WTC11 (cell line): Measurements from ENCODE around the gene TRIM40. TPM values are rescaled to one million over a fixed set of nuclear protein-coding genes. Genes with fewer than 3 reads are reported as not detected.

ENCODE experiments used
- ATAC-seq: fragments of 200-7000 bp; cut with Tn5 transposase; 2 replicates; pipeline ENCODE4 v1.10.0; 2021; ENCODE audit warnings: mild to moderate bottlenecking, moderate library complexity
- CTCF ChIA-PET: fragments of 300-600 bp; sonication (Branson Sonifier 250); formaldehyde crosslinking; loops from one replicate; lab custom pipeline; 2021; ENCODE audit warnings: antibody characterized with exemption; lab: Charles Lee
- POLR2A ChIA-PET: fragments of 350-600 bp; sonication (Branson Sonifier 250); formaldehyde crosslinking; loops from one replicate; lab custom pipeline; 2021; ENCODE audit warnings: antibody characterized with exemption; lab: Charles Lee
- DNase-seq: peaks from one replicate; pipeline ENCODE4 v3.0.0; 2021; ENCODE audit warnings: low spot score
- H3K27ac Mint-ChIP-seq: 2 replicates; pipeline ENCODE4 v1.8.0; 2021; ENCODE audit warnings: mixed read lengths
- H3K27me3 Mint-ChIP-seq: 2 replicates; pipeline ENCODE4 v1.8.0; 2021; ENCODE audit warnings: low read depth, mild to moderate bottlenecking, moderate library complexity, mixed read lengths
- H3K36me3 Mint-ChIP-seq: 2 replicates; pipeline ENCODE4 v1.8.0; 2021; ENCODE audit warnings: mixed read lengths
- H3K4me1 Mint-ChIP-seq: 2 replicates; pipeline ENCODE4 v1.8.0; 2022; ENCODE audit warnings: mixed read lengths
- H3K4me3 Mint-ChIP-seq: 2 replicates; pipeline ENCODE4 v1.8.0; 2021; ENCODE audit warnings: mild to moderate bottlenecking, moderate library complexity, mixed read lengths
- H3K9me3 Mint-ChIP-seq: 2 replicates; pipeline ENCODE4 v1.8.0; 2021; ENCODE audit warnings: mixed read lengths
- ARID4B ChIP-seq: sonication (generic); formaldehyde crosslinking; IDR thresholded peaks from 2 replicates; pipeline ENCODE4 v1.8.0; 2023; ENCODE audit warnings: missing genetic modification reagents, mild to moderate bottlenecking, borderline replicate concordance
- CREB1 ChIP-seq: sonication (generic); formaldehyde crosslinking; IDR thresholded peaks from 2 replicates; pipeline ENCODE4 v1.8.0; 2023; ENCODE audit warnings: mild to moderate bottlenecking, missing genetic modification reagents
- E2F5 ChIP-seq: sonication (generic); formaldehyde crosslinking; IDR thresholded peaks from 2 replicates; pipeline ENCODE4 v1.8.1; 2022; ENCODE audit warnings: mild to moderate bottlenecking, moderate library complexity, missing genetic modification reagents
- ELF4 ChIP-seq: sonication (generic); formaldehyde crosslinking; IDR thresholded peaks from 2 replicates; pipeline ENCODE4 v1.8.1; 2022; ENCODE audit warnings: low read depth, mild to moderate bottlenecking, moderate library complexity, missing genetic modification reagents
- FOXJ3 ChIP-seq: sonication (generic); formaldehyde crosslinking; IDR thresholded peaks from 2 replicates; pipeline ENCODE4 v1.9.0; 2021; ENCODE audit warnings: missing genetic modification reagents, mild to moderate bottlenecking, borderline replicate concordance
- FOXK1 ChIP-seq: sonication (generic); formaldehyde crosslinking; IDR thresholded peaks from 2 replicates; pipeline ENCODE4 v1.8.0; 2022; ENCODE audit warnings: mild to moderate bottlenecking, moderate library complexity, missing genetic modification reagents
- FOXP1 ChIP-seq: sonication (generic); formaldehyde crosslinking; IDR thresholded peaks from 2 replicates; pipeline ENCODE4 v1.8.0; 2022; ENCODE audit warnings: missing genetic modification reagents, mild to moderate bottlenecking, moderate library complexity, borderline replicate concordance
- GRHL2 ChIP-seq: fragments of 250-450 bp; sonication (Bioruptor Pico); IDR thresholded peaks from 2 replicates; pipeline ENCODE4 v1.8.0; 2022; ENCODE audit warnings: mild to moderate bottlenecking, moderate library complexity; ENCODE audit not compliant: insufficient replicate concordance, severe bottlenecking
- HMGA2 ChIP-seq: fragments of 250-450 bp; sonication (Bioruptor Pico); IDR thresholded peaks from 2 replicates; pipeline ENCODE4 v1.4.0; 2021; ENCODE audit warnings: mild to moderate bottlenecking, moderate library complexity
- IRF1 ChIP-seq: sonication (generic); formaldehyde crosslinking; IDR thresholded peaks from 2 replicates; pipeline ENCODE4 v1.8.0; 2023; ENCODE audit warnings: missing genetic modification reagents
- IRF2 ChIP-seq: sonication (generic); formaldehyde crosslinking; IDR thresholded peaks from 2 replicates; pipeline ENCODE4 v1.8.0; 2022; ENCODE audit warnings: low read depth, missing genetic modification reagents, borderline replicate concordance
- MLX ChIP-seq: sonication (generic); formaldehyde crosslinking; IDR thresholded peaks from 2 replicates; pipeline ENCODE4 v1.8.1; 2023; ENCODE audit warnings: mild to moderate bottlenecking, missing genetic modification reagents, moderate library complexity
- MXD4 ChIP-seq: fragments of 250-450 bp; sonication (Bioruptor Pico); IDR thresholded peaks from 2 replicates; pipeline ENCODE4 v1.8.0; 2021; ENCODE audit warnings: mild to moderate bottlenecking, moderate library complexity, borderline replicate concordance
- MYBL2 ChIP-seq: sonication (generic); formaldehyde crosslinking; IDR thresholded peaks from 2 replicates; pipeline ENCODE4 v1.8.1; 2023; ENCODE audit warnings: mild to moderate bottlenecking, moderate library complexity, missing genetic modification reagents
- NFATC4 ChIP-seq: fragments of 250-450 bp; sonication (Bioruptor Pico); IDR thresholded peaks from 2 replicates; pipeline ENCODE4 v1.9.0; 2021; ENCODE audit warnings: mild to moderate bottlenecking
- NFYB ChIP-seq: sonication (generic); formaldehyde crosslinking; conservative IDR thresholded peaks from 2 replicates; pipeline ENCODE4 v1.8.0; 2022; ENCODE audit warnings: low read depth, missing genetic modification reagents
- NR2C2 ChIP-seq: sonication (generic); formaldehyde crosslinking; IDR thresholded peaks from 2 replicates; pipeline ENCODE4 v1.8.0; 2022; ENCODE audit warnings: mild to moderate bottlenecking, missing genetic modification reagents
- OVOL2 ChIP-seq: fragments of 250-450 bp; sonication (Bioruptor Pico); IDR thresholded peaks from 2 replicates; pipeline ENCODE4 v1.9.0; 2021; ENCODE audit warnings: mild to moderate bottlenecking, borderline replicate concordance
- SMAD4 ChIP-seq: sonication (generic); formaldehyde crosslinking; IDR thresholded peaks from 2 replicates; pipeline ENCODE4 v1.8.0; 2022; ENCODE audit warnings: mild to moderate bottlenecking, missing genetic modification reagents
- SP1 ChIP-seq: sonication (generic); formaldehyde crosslinking; conservative IDR thresholded peaks from 2 replicates; pipeline ENCODE4 v1.8.1; 2022; ENCODE audit warnings: missing genetic modification reagents
- TEAD4 ChIP-seq: sonication (generic); formaldehyde crosslinking; IDR thresholded peaks from 2 replicates; pipeline ENCODE4 v1.8.0; 2022; ENCODE audit warnings: mild to moderate bottlenecking, missing genetic modification reagents
- USF1 ChIP-seq: sonication (generic); formaldehyde crosslinking; IDR thresholded peaks from 2 replicates; pipeline ENCODE4 v1.8.0; 2022; ENCODE audit warnings: mild to moderate bottlenecking, missing genetic modification reagents
- ZNF232 ChIP-seq: sonication (generic); formaldehyde crosslinking; IDR thresholded peaks from 2 replicates; pipeline ENCODE4 v1.8.0; 2022; ENCODE audit warnings: mild to moderate bottlenecking, missing genetic modification reagents
- ZNF317 ChIP-seq: sonication (generic); formaldehyde crosslinking; IDR thresholded peaks from 2 replicates; pipeline ENCODE4 v1.8.1; 2023; ENCODE audit warnings: low read depth, mild to moderate bottlenecking, moderate library complexity, missing genetic modification reagents, borderline replicate concordance
- ZNF396 ChIP-seq: fragments of 250-450 bp; sonication (Bioruptor Pico); IDR thresholded peaks from 2 replicates; pipeline ENCODE4 v1.8.0; 2021; ENCODE audit warnings: mild to moderate bottlenecking, moderate library complexity, borderline replicate concordance
- ZNF425 ChIP-seq: fragments of 250-450 bp; sonication (Bioruptor Pico); conservative IDR thresholded peaks from 2 replicates; pipeline ENCODE4 v1.9.0; 2021; ENCODE audit warnings: mild to moderate bottlenecking
- total RNA-seq: library from RNA; stranded (reverse); gene quantifications from 3 replicates; pipeline ENCODE4 v1.2.3, GENCODE V29; 2021

Gene TRIM40
- total RNA-seq, 1 experiment from 2014 or later, result not detected

GRCh38 chr6:30194797-30195690, 59.1 kb downstream of the TRIM40 start (continued):
- TF ChIP-seq MYBL2, result no peak
- TF ChIP-seq NR2C2, result no peak
- no peak for TF ChIP-seq ZNF317 (CRISPR knock-in tag)
- no peak for TF ChIP-seq TEAD4
- no peak for TF ChIP-seq IRF2 (CRISPR knock-in tag)
- TF ChIP-seq NFATC4 (CRISPR knock-in tag), result no peak
- TF ChIP-seq SMAD4 (CRISPR knock-in tag), result no peak

GRCh38 chr6:30195951-30196350, 60.0 kb downstream of the TRIM40 start:
- ATAC-seq (no peak), DNase-seq (no peak)
- Mint-ChIP-seq H3K36me3 (peaks cover 44% of the 10 kb centered on the region), H3K27me3 (no peaks in the 10 kb centered on the region)
- POLR2A ChIA-PET, result no interaction called here
- TF ChIP-seq ZNF425 (CRISPR knock-in tag) (no peak), CREB1 (CRISPR knock-in tag) (no peak), E2F5 (CRISPR knock-in tag) (no peak), ELF4 (CRISPR knock-in tag) (no peak), ZNF232 (CRISPR knock-in tag) (no peak), IRF1 (no peak), GRHL2 (CRISPR knock-in tag) (no peak), SP1 (CRISPR knock-in tag) (no peak), ZNF396 (no peak), FOXK1 (CRISPR knock-in tag) (no peak), ARID4B (CRISPR knock-in tag) (no peak), FOXP1 (CRISPR knock-in tag) (no peak), FOXJ3 (no peak), NFYB (CRISPR knock-in tag) (no peak), MLX (CRISPR knock-in tag) (no peak), HMGA2 (no peak), MXD4 (CRISPR knock-in tag) (no peak), OVOL2 (CRISPR knock-in tag) (no peak), USF1 (CRISPR knock-in tag) (no peak)
- TF ChIP-seq, all 79 proteins: peak for 0
- Mint-ChIP-seq H3K4me3 (no peak overlapping the region), H3K27ac (no peak overlapping the region), H3K9me3 (no peaks in the 10 kb centered on the region), H3K4me1 (peaks cover 8% of the 10 kb centered on the region)
- CTCF ChIA-PET, result interaction anchor here (0.7 to 1.4 kb wide), 2 partner anchors 23 to 25 kb away, joined by 3 to 4 read pairs; no protein-coding TSS in a partner anchor
